B cell (primary cell): Measurements from ENCODE around the gene PIK3R1. TPM values are rescaled to one million over a fixed set of nuclear protein-coding genes. Genes with fewer than 3 reads are reported as not detected.

Experiments
- ATAC-seq: fragments of 200-7000 bp; cut with Tn5 transposase; one replicate; pipeline ENCODE4 v1.10.0; 2021; ENCODE audit warnings: low read depth, mild to moderate bottlenecking, moderate number of reproducible peaks, moderate library complexity
- CTCF ChIA-PET: fragments of 350-600 bp; sonication (Branson Sonifier 250); formaldehyde crosslinking; loops from one replicate; lab custom pipeline; 2021; ENCODE audit warnings: antibody characterized with exemption, inconsistent platforms; lab: Charles Lee
- POLR2A ChIA-PET: fragments of 350-600 bp; sonication (Branson Sonifier 250); formaldehyde crosslinking; loops from one replicate; lab custom pipeline; 2021; ENCODE audit warnings: antibody characterized with exemption; lab: Charles Lee
- DNase-seq: peaks from one replicate; pipeline ENCODE4 v3.0.0; 2013
- H2AFZ ChIP-seq: 2 replicates; pipeline ENCODE4 v1.6.1; 2012; ENCODE audit warnings: mild to moderate bottlenecking, low read depth, low read length; ENCODE audit not compliant: insufficient read depth, poor library complexity, severe bottlenecking
- H3K27ac ChIP-seq, 2 donors: 1 replicate in 1 of 2; 2 replicates in 1 of 2; pipeline ENCODE4 v1.5.1; 2012 to 2013; ENCODE audit warnings: low read length in 2 of 2, mild to moderate bottlenecking in 2 of 2, moderate library complexity in 1 of 2
- H3K27me3 ChIP-seq, 4 experiments: fragments of 200-600 bp in 1 of 4; sonication (generic) in 1 of 4; replicated peaks in 1 of 4; 1 replicate in 2 of 4; 2 replicates in 2 of 4; pipeline versions ENCODE4 v1.6.1 to v1.7.0; 2013 to 2016; ENCODE audit warnings: low read length in 3 of 4, mild to moderate bottlenecking in 2 of 4, mixed read lengths in 1 of 4, moderate library complexity in 1 of 4; ENCODE audit not compliant: insufficient read depth in 4 of 4, control insufficient read depth in 3 of 4; ENCODE audit errors: control extremely low read depth in 1 of 4
- H3K36me3 ChIP-seq, 2 experiments: replicated peaks in 1 of 2; 1 replicate in 1 of 2; 2 replicates in 1 of 2; pipeline versions ENCODE4 v1.6.1 to v1.7.1; 2013; ENCODE audit warnings: low read length in 1 of 2; ENCODE audit not compliant: insufficient read depth in 2 of 2, control insufficient read depth in 1 of 2; ENCODE audit errors: control extremely low read depth in 1 of 2, extremely low read depth in 1 of 2
- H3K4me1 ChIP-seq, 2 donors: fragments of 200-600 bp in 1 of 2; sonication (generic) in 1 of 2; 1 replicate in 1 of 2; 2 replicates in 1 of 2; pipeline versions ENCODE4 v1.5.1 to v1.6.1; 2013 to 2017; ENCODE audit warnings: low read length in 2 of 2; ENCODE audit not compliant: control insufficient read depth in 2 of 2, insufficient read depth in 2 of 2
- H3K4me2 ChIP-seq: replicated peaks from 2 replicates; pipeline ENCODE3; 2012; ENCODE audit warnings: mild to moderate bottlenecking, low read depth, low read length; ENCODE audit not compliant: poor library complexity, severe bottlenecking
- H3K4me3 ChIP-seq, 5 experiments: fragments of 200-600 bp in 1 of 5; sonication (generic) in 1 of 5; 1 replicate in 3 of 5; 2 replicates in 2 of 5; pipeline versions ENCODE4 v1.5.1 to v1.7.0; 2011 to 2016; ENCODE audit warnings: low read length in 4 of 5, mild to moderate bottlenecking in 4 of 5, low read depth in 2 of 5, control low read depth in 1 of 5, moderate library complexity in 1 of 5; ENCODE audit not compliant: insufficient read depth in 1 of 5; ENCODE audit errors: control extremely low read depth in 1 of 5, extremely low read depth in 1 of 5
- H3K79me2 ChIP-seq: fragments of 200-600 bp; sonication (generic); one replicate; pipeline ENCODE4 v1.6.0; 2016; ENCODE audit warnings: low read length; ENCODE audit not compliant: control insufficient read depth, insufficient read depth
- H3K9ac ChIP-seq: fragments of 200-600 bp; sonication (generic); 2 replicates; pipeline ENCODE4 v1.6.1; 2017; ENCODE audit warnings: mild to moderate bottlenecking, low read length, moderate library complexity
- H3K9me3 ChIP-seq, 3 donors: one replicate each; pipeline versions ENCODE4 v1.6.1 to v1.7.1; 2013; ENCODE audit warnings: low read length in 2 of 3; ENCODE audit not compliant: control insufficient read depth in 2 of 3, insufficient read depth in 1 of 3; ENCODE audit errors: control extremely low read depth in 1 of 3
- H4K20me1 ChIP-seq: 2 replicates; pipeline ENCODE4 v1.6.0; 2012; ENCODE audit warnings: mild to moderate bottlenecking, low read length; ENCODE audit not compliant: insufficient read depth, control insufficient read depth, poor library complexity, severe bottlenecking
- H3K27ac Mint-ChIP-seq: one replicate; pipeline ENCODE4 v1.8.0; 2021; ENCODE audit warnings: mixed read lengths
- H3K27me3 Mint-ChIP-seq: one replicate; pipeline ENCODE4 v1.8.0; 2021; ENCODE audit warnings: mixed read lengths
- H3K4me1 Mint-ChIP-seq: one replicate; pipeline ENCODE4 v1.8.0; 2021; ENCODE audit warnings: mixed read lengths
- H3K4me3 Mint-ChIP-seq: one replicate; pipeline ENCODE4 v1.8.0; 2021; ENCODE audit warnings: mixed read lengths
- H3K9me3 Mint-ChIP-seq: one replicate; pipeline ENCODE4 v1.8.0; 2022; ENCODE audit warnings: mixed read lengths; ENCODE audit not compliant: insufficient read depth
- CTCF ChIP-seq: fragments of 200-600 bp; IDR thresholded peaks from one replicate; pipeline ENCODE4 v1.8.0; 2022; ENCODE audit warnings: antibody characterized with exemption, mild to moderate bottlenecking
- EZH2 ChIP-seq: IDR thresholded peaks from 2 replicates; pipeline ENCODE4 v1.6.1; 2012; ENCODE audit warnings: borderline replicate concordance, low read depth, mild to moderate bottlenecking, moderate library complexity, low read length; ENCODE audit not compliant: insufficient read depth, poor library complexity, severe bottlenecking
- WGBS: methylation state at CpG from one replicate; pipeline ENCODE4 v1.1.5; 2013; ENCODE audit warnings: missing lambda C conversion rate; ENCODE audit not compliant: insufficient coverage; 5-methylcytosine and 5-hydroxymethylcytosine counted together
- intact Hi-C: fragments of 100-400 bp; cut with micrococcal nuclease; formaldehyde crosslinking; loops from one replicate; pipeline ENCODE4 v1.10.0; 2022
- polyA plus RNA-seq: library from polyadenylated mRNA; depleted of rRNA; stranded (reverse); fragments of >200 nt; gene quantifications from 2 replicates; pipeline ENCODE4 v1.2.3, GENCODE V29; 2012
- total RNA-seq, 2 donors: library from RNA; stranded (reverse); fragments of 120-200 nt in 1 of 2; gene quantifications; 1 replicate in 1 of 2; 2 replicates in 1 of 2; pipeline versions ENCODE4 v1.2.3 to v1.2.4, GENCODE V29; 2013 to 2022

PIK3R1 gene
- total and polyA plus RNA-seq, 2 donors (not counting 1 experiment from before 2014, with no cell fraction given), result 5.6 to 63.8 TPM

DNA sequence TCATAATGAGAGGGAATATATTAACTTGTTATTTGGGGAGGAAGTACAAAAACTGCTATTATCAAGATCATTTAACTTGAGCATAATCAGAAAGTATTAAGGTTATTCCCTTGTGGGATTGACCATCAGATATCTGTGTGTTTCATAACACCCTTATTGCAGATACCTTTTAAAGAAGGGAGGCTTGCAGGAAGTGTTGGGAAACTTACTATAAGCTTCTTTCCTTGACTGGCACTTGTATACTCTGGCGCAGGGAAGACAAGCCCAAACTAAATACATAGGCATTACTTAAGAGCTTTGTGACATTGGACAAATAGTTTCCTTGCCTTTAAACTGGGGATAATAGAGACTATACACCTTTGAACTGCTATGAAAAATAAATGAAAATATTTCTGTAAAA, 50.9 kb downstream of the PIK3R1 start:
- no CpG with 5 or more reads among the region's 1 CpG for WGBS
- ATAC-seq, result no peak
- intact Hi-C loops, result no loop called here
- H3K4me1 ChIP-seq, result peaks cover 26 to 42% of the 10 kb centered on the region in 2 donors
- H3K36me3 ChIP-seq, result peaks cover 0 to 1% of the 10 kb centered on the region in 2 experiments
- H3K79me2 ChIP-seq, result peaks cover 74% of the 10 kb centered on the region
- DNase-seq, result no peak
- Mint-ChIP-seq H3K9me3 (no peaks in the 10 kb centered on the region), H3K27me3 (no peaks in the 10 kb centered on the region), H3K4me3 (peak overlapping the region; percentile 14), H3K27ac (no peak overlapping the region), H3K4me1 (peaks cover 68% of the 10 kb centered on the region)
- H3K27ac ChIP-seq, result peak overlapping the region in 1 of 2 donors; percentile 38
- peak overlapping the region; percentile 42 for H3K4me2 ChIP-seq
- TF ChIP-seq CTCF, result no peak
- TF ChIP-seq EZH2, result no peak
- peak overlapping the region; percentile 38 for H3K9ac ChIP-seq
- H2AFZ ChIP-seq, result no peak overlapping the region
- peaks cover 18% of the 10 kb centered on the region for H4K20me1 ChIP-seq
- ChIA-PET POLR2A (no interaction called here), CTCF (interaction anchor here (3.0 to 8.2 kb wide), 2 partner anchors 14 to 1020 kb away, joined by 17 to 82 read pairs; no protein-coding TSS in a partner anchor)
- no peaks in the 10 kb centered on the region for H3K9me3 ChIP-seq
- H3K27me3 ChIP-seq, result no peaks in the 10 kb centered on the region
- no peak overlapping the region for H3K4me3 ChIP-seq

DNA sequence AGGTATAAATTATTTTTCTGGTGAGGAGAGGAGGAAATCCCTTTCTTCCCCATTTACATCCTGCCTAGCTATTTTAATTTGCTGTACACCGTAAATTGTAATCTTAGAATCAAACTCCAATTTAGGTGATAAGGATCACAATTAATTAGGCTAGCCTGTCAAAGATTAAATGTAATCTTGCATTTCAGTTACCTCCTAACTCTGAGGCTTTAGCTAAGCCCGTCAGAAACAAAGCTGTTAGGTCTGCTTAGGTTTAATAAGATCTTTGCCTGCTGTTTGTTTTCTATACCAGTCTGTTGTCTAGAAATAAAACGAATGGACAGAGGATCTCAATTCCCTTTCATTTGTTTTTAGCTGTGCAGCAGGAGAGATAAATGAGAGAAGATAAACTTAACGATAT, 51.5 kb downstream of the PIK3R1 start:
- Mint-ChIP-seq H3K4me1 (peaks cover 64% of the 10 kb centered on the region), H3K4me3 (peak overlapping the region; percentile 14), H3K27ac (no peak overlapping the region), H3K27me3 (no peaks in the 10 kb centered on the region), H3K9me3 (no peaks in the 10 kb centered on the region)
- DNase-seq, result no peak
- no peak for ATAC-seq
- peaks cover 74% of the 10 kb centered on the region for H3K79me2 ChIP-seq
- WGBS, result no CpG with 5 or more reads among the region's 4 CpGs
- TF ChIP-seq EZH2 (no peak), CTCF (no peak)
- no peak overlapping the region for H3K4me3 ChIP-seq
- no peaks in the 10 kb centered on the region for H3K9me3 ChIP-seq
- H3K9ac ChIP-seq, result peak overlapping the region; percentile 38
- H3K27ac ChIP-seq, result peak overlapping the region in 1 of 2 donors; percentile 38
- peaks cover 0 to 1% of the 10 kb centered on the region in 2 experiments for H3K36me3 ChIP-seq
- peak overlapping the region; percentile 42 for H3K4me2 ChIP-seq
- ChIA-PET POLR2A (interaction anchor here (0.5 kb wide), 1 partner anchor 53 kb away, joined by 3 read pairs; no protein-coding TSS in a partner anchor), CTCF (interaction anchor here (1.6 to 8.2 kb wide), 4 partner anchors 14 to 1021 kb away, joined by 5 to 82 read pairs (median 12); no protein-coding TSS in a partner anchor)
- peaks cover 24% of the 10 kb centered on the region for H4K20me1 ChIP-seq
- H2AFZ ChIP-seq, result no peak overlapping the region
- H3K27me3 ChIP-seq, result no peaks in the 10 kb centered on the region
- H3K4me1 ChIP-seq, result peaks cover 26 to 39% of the 10 kb centered on the region in 2 donors
- intact Hi-C loops, result no loop called here
